Lung (tissue), 12 donors: Measurements from ENCODE around the gene ERBB4. TPM values are rescaled to one million over a fixed set of nuclear protein-coding genes. Genes with fewer than 3 reads are reported as not detected.
A peak's percentile ranks its signal among the peaks of the same experiment; 100 is the strongest.
"Not testable (repeated sequence)": the region's sequence is repeated elsewhere in the genome, so short reads cannot be mapped to it uniquely, and the experiment has no call there.

Source experiments
- ATAC-seq: fragments of 200-7000 bp; cut with Tn5 transposase; one replicate; pipeline ENCODE4 v1.9.1; 2020; ENCODE audit warnings: moderate number of reproducible peaks; ENCODE audit not compliant: insufficient read depth, low FRiP score
- DNase-seq, 3 donors: peaks; one replicate each; pipeline ENCODE4 v3.0.0-alpha.2; 2013 to 2017
- H3K27ac ChIP-seq, 2 donors: one replicate each; pipeline ENCODE4 v1.5.1; 2013; ENCODE audit warnings: mild to moderate bottlenecking in 2 of 2, moderate library complexity in 2 of 2, control low read depth in 1 of 2, inconsistent platforms in 1 of 2, low read depth in 1 of 2, low read length in 1 of 2
- H3K27me3 ChIP-seq, 3 donors: one replicate each; pipeline ENCODE4 v1.5.1; 2013; ENCODE audit warnings: low read length in 2 of 3; ENCODE audit not compliant: control insufficient read depth in 3 of 3, insufficient read depth in 3 of 3
- H3K36me3 ChIP-seq, 4 donors: one replicate each; pipeline ENCODE4 v1.5.1; 2013; ENCODE audit warnings: low read length in 4 of 4, mild to moderate bottlenecking in 1 of 4, moderate library complexity in 1 of 4; ENCODE audit not compliant: control insufficient read depth in 4 of 4, insufficient read depth in 4 of 4
- H3K4me1 ChIP-seq, 5 donors: one replicate each; pipeline ENCODE4 v1.5.1; 2013; ENCODE audit warnings: low read length in 5 of 5, mild to moderate bottlenecking in 2 of 5, moderate library complexity in 1 of 5; ENCODE audit not compliant: control insufficient read depth in 5 of 5, insufficient read depth in 5 of 5
- H3K4me3 ChIP-seq: one replicate; pipeline ENCODE4 v1.5.1; 2013; ENCODE audit warnings: mild to moderate bottlenecking, control low read depth, moderate library complexity
- H3K9ac ChIP-seq, 2 donors: one replicate each; pipeline ENCODE4 v1.5.1; 2013; ENCODE audit warnings: low read length in 2 of 2, control low read depth in 1 of 2; ENCODE audit not compliant: insufficient read depth in 1 of 2
- H3K9me3 ChIP-seq, 4 donors: one replicate each; pipeline ENCODE4 v1.5.1; 2013; ENCODE audit warnings: low read length in 3 of 4, mild to moderate bottlenecking in 1 of 4, moderate library complexity in 1 of 4; ENCODE audit not compliant: control insufficient read depth in 4 of 4, insufficient read depth in 3 of 4
- CTCF ChIP-seq: IDR thresholded peaks from 2 replicates; pipeline ENCODE4 v1.5.1; 2012; ENCODE audit warnings: mild to moderate bottlenecking; ENCODE audit errors: control extremely low read depth, extremely low read depth
- WGBS, 2 donors: extraction: QIAGEN DNeasy Blood & Tissue Kit; methylation state at CpG; one replicate each; pipeline ENCODE4 v1.1.7; 2013; 5-methylcytosine and 5-hydroxymethylcytosine counted together
- polyA plus RNA-seq, 2 donors: library from polyadenylated mRNA; stranded (reverse); fragments of 200-250 nt; gene quantifications; one replicate each; pipeline ENCODE4 v1.2.1, GENCODE V29; 2013
- total RNA-seq, 2 donors: library from RNA; depleted of rRNA in 1 of 2; stranded (reverse); fragments of >200 nt in 1 of 2; gene quantifications; one replicate each; pipeline ENCODE4 v1.2.1, GENCODE V29; 2014 to 2021
- donor health status: control.
- donor health status: control.
- donor health status: Bipolar disorder and iron deficiency.
- donor health status: healthy.
- donor health status: DM: yes; HTN: yes; CAD: no.

Gene ERBB4
- total and polyA plus RNA-seq, 4 donors: 0.41 to 16.8 (median 5.3) TPM

GRCh38 chr2:211609127-211609526 lies 929.5 kb downstream of the ERBB4 start:
- Histone ChIP-seq H3K27me3 (no peaks in the 10 kb centered on the region), H3K27ac (no peak overlapping the region), H3K9ac (no peak overlapping the region), H3K36me3 (no peaks in the 10 kb centered on the region), H3K4me1 (peaks cover 0 to 4% (median 0%) of the 10 kb centered on the region in 5 donors), H3K9me3 (no peaks in the 10 kb centered on the region), H3K4me3 (no peak overlapping the region)
- no peak for DNase-seq
- TF ChIP-seq CTCF: no peak
- no peak for ATAC-seq

DNA sequence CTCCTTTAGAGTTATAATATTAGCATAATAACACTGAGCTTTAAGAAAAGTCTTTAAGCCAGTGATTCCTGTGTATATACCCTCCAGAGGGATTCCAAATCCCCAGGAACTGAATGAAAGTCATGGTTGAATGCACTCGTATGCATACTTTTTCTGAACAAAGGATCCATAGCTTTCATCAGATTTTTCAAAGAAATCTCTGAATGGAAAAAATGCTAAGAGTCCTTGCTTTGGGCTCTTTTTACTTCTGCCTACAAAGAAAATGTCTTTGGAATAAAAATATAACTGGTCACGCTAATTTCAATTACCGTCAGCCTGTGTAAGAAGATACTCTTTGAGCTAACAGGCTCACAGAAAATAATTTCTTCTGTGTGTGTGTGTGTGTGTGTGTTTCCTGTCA lies 939.5 kb downstream of the ERBB4 start:
- DNase-seq: peak in 1 of 3 donors; percentile 0
- no peak for ATAC-seq
- no peaks in the 10 kb centered on the region for H3K4me1 ChIP-seq
- 75 to 78% methylated on average over 3 of the region's 3 CpGs for WGBS, 2 donors
- no peaks in the 10 kb centered on the region for H3K36me3 ChIP-seq
- no peak for TF ChIP-seq CTCF
- H3K4me3 ChIP-seq: no peak overlapping the region
- no peak overlapping the region for H3K9ac ChIP-seq
- H3K27ac ChIP-seq: no peak overlapping the region
- H3K9me3 ChIP-seq: peaks cover 0 to 2% (median 0%) of the 10 kb centered on the region in 4 donors
- no peaks in the 10 kb centered on the region for H3K27me3 ChIP-seq

DNA sequence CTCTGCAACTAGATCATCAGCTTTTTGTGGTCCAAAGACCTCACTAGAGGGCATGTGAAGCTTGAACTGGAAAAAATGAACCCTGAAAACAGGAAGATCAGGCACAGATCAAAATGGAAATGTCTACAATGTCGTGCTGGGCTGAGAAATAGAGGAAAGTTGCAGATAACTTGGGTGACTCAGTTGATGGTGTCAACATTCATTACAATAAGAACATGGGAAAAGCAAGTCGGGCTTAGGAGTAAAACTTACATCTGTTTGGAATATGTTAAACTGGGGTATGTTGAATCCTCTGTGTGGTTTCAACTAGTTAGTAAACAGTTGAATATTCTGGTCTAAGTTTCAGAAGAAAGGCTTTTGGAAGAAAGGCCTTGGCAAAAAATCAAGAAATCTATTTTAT lies 940.4 kb downstream of the ERBB4 start:
- Histone ChIP-seq H3K9me3 (peaks cover 0 to 2% (median 0%) of the 10 kb centered on the region in 4 donors), H3K9ac (no peak overlapping the region), H3K4me3 (no peak overlapping the region), H3K36me3 (no peaks in the 10 kb centered on the region), H3K4me1 (no peaks in the 10 kb centered on the region), H3K27me3 (no peaks in the 10 kb centered on the region), H3K27ac (no peak overlapping the region)
- ATAC-seq (no peak), DNase-seq (no peak)
- 77 to 78% methylated on average over 2 of the region's 2 CpGs for WGBS, 2 donors
- no peak for TF ChIP-seq CTCF

- not testable (repeated sequence) for H3K4me3 ChIP-seq, H3K9ac ChIP-seq, DNase-seq, ATAC-seq, H3K27ac ChIP-seq, H3K4me1 ChIP-seq, H3K36me3 ChIP-seq, H3K9me3 ChIP-seq, H3K27me3 ChIP-seq
- 29 to 50% methylated on average over 12 of the region's 12 CpGs for WGBS, 2 donors
These were observed 946.6 kb downstream of the ERBB4 start for GRCh38 chr2:211592006-211592405.
